OCI-LY7 (cell line): ENCODE data around the gene PCNX1.

Experiments used
- CTCF ChIP-seq: fragments of 200-600 bp; sonication (generic); conservative IDR thresholded peaks from 2 replicates; pipeline ENCODE4 v1.5.1; 2014; ENCODE audit warnings: mild to moderate bottlenecking, antibody characterized with exemption, low read length, moderate library complexity, mixed read lengths
- EZH2phosphoT487 ChIP-seq: fragments of 200-600 bp; sonication (generic); IDR thresholded peaks from 2 replicates; pipeline ENCODE4 v1.6.1; 2018; ENCODE audit warnings: low read depth, borderline replicate concordance, mild to moderate bottlenecking, mixed run types, antibody characterized with exemption, low read length, moderate library complexity, mixed read lengths

- TF ChIP-seq CTCF (no peak), EZH2phosphoT487 (no peak)
Measured at GRCh38 chr14:71155743-71156142, 248.5 kb downstream of the PCNX1 start.
